GM21737 (cell line): ENCODE data around the gene ELMO1.

Experiments
- ATAC-seq: cut with Tn5 transposase; IDR thresholded peaks from one replicate; pipeline ENCODE4 v1.9.1; 2021; ENCODE audit warnings: mild to moderate bottlenecking, moderate library complexity; ENCODE audit not compliant: unreplicated experiment

The ELMO1 gene

GRCh38 chr7:37433166-37433565 is 15.5 kb downstream of the ELMO1 start:
- no peak for ATAC-seq

GRCh38 chr7:37432281-37432920 is 16.3 kb downstream of the ELMO1 start:
- ATAC-seq = no peak

- no peak for ATAC-seq
These were observed 17.3 kb downstream of the ELMO1 start for GRCh38 chr7:37431413-37431812.

- no peak for ATAC-seq
These were observed 18.0 kb downstream of the ELMO1 start for GRCh38 chr7:37430640-37431039.

- ATAC-seq = no peak
These were observed 18.5 kb downstream of the ELMO1 start for GRCh38 chr7:37430171-37430570.

GRCh38 chr7:37429435-37429791 is 19.3 kb downstream of the ELMO1 start:
- ATAC-seq = no peak

- ATAC-seq = no peak
These were observed 19.8 kb downstream of the ELMO1 start for GRCh38 chr7:37428681-37429434.

GRCh38 chr7:37427276-37427940 is 21.3 kb downstream of the ELMO1 start:
- ATAC-seq = no peak

- no peak for ATAC-seq
These were observed 23.2 kb downstream of the ELMO1 start for GRCh38 chr7:37425498-37425897.

GRCh38 chr7:37424995-37425394 is 23.7 kb downstream of the ELMO1 start:
- no peak for ATAC-seq

GRCh38 chr7:37424521-37424920 is 24.1 kb downstream of the ELMO1 start:
- ATAC-seq = no peak

- ATAC-seq = no peak
These were observed 26.7 kb downstream of the ELMO1 start for GRCh38 chr7:37421861-37422500.

- no peak for ATAC-seq
These were observed 27.5 kb downstream of the ELMO1 start for GRCh38 chr7:37420946-37421695.

- no peak for ATAC-seq
These were observed 29.2 kb downstream of the ELMO1 start for GRCh38 chr7:37419496-37419895.

- no peak for ATAC-seq
These were observed 30.3 kb downstream of the ELMO1 start for GRCh38 chr7:37418381-37418780.

- no peak for ATAC-seq
These were observed 31.6 kb downstream of the ELMO1 start for GRCh38 chr7:37417107-37417474.

- ATAC-seq = no peak
These were observed 32.1 kb downstream of the ELMO1 start for GRCh38 chr7:37416378-37417106.

GRCh38 chr7:37415629-37416028 is 33.0 kb downstream of the ELMO1 start:
- ATAC-seq = no peak

- ATAC-seq = no peak
These were observed 34.2 kb downstream of the ELMO1 start for GRCh38 chr7:37414352-37414983.
